Tibial artery (tissue), 4 donors: ENCODE results near the gene MFF.

Source experiments
- DNase-seq, 2 donors: peaks; one replicate each; pipeline ENCODE4 v3.0.0-alpha.2; 2019
- H3K27ac ChIP-seq, 2 donors: fragments of 200-600 bp; sonication (generic) in 1 of 2; 1 replicate in 1 of 2; 2 replicates in 1 of 2; pipeline ENCODE4 v1.5.1; 2018 to 2019; ENCODE audit warnings: mild to moderate bottlenecking in 1 of 2
- H3K27me3 ChIP-seq, 2 donors: fragments of 200-600 bp; sonication (generic) in 1 of 2; one replicate each; pipeline versions ENCODE4 v1.5.1 to v1.6.0; 2016 to 2019
- H3K36me3 ChIP-seq, 3 donors: fragments of 200-600 bp; sonication (generic) in 2 of 3; one replicate each; pipeline ENCODE4 v1.5.1; 2016 to 2019; ENCODE audit warnings: mild to moderate bottlenecking in 2 of 3
- H3K4me1 ChIP-seq, 4 donors: fragments of 200-600 bp; sonication (generic) in 2 of 4; 1 replicate in 3 of 4; 2 replicates in 1 of 4; pipeline ENCODE4 v1.5.1; 2016 to 2019
- H3K4me3 ChIP-seq, 2 donors: fragments of 200-600 bp; sonication (generic) in 1 of 2; 1 replicate in 1 of 2; 2 replicates in 1 of 2; pipeline ENCODE4 v1.5.1; 2018 to 2019; ENCODE audit warnings: mild to moderate bottlenecking in 2 of 2
- H3K9me3 ChIP-seq, 3 donors: fragments of 200-600 bp; sonication (generic) in 1 of 3; one replicate each; pipeline ENCODE4 v1.5.1; 2016 to 2019
- CTCF ChIP-seq, 2 experiments: fragments of 200-600 bp in 1 of 2; fragments of 450-650 bp in 1 of 2; IDR thresholded peaks; one replicate each; pipeline ENCODE4 v1.5.1; 2017 to 2019; ENCODE audit warnings: antibody characterized with exemption in 2 of 2, mild to moderate bottlenecking in 1 of 2, moderate library complexity in 1 of 2
- intact Hi-C: fragments of 100-400 bp; cut with DNase I; formaldehyde crosslinking; loops from one replicate; pipeline ENCODE4 v1.15.0; 2023; ENCODE audit warnings: low total_unique reads

The MFF gene

GRCh38 chr2:227370092-227370491, 45.0 kb downstream of the MFF start:
- DNase-seq = no peak
- H3K27me3 ChIP-seq = no peaks in the 10 kb centered on the region
- intact Hi-C loops = no loop called here
- no peaks in the 10 kb centered on the region for H3K9me3 ChIP-seq
- H3K27ac ChIP-seq = no peak overlapping the region
- no peak overlapping the region for H3K4me3 ChIP-seq
- H3K4me1 ChIP-seq = peaks cover 0 to 46% (median 21%) of the 10 kb centered on the region in 4 donors
- H3K36me3 ChIP-seq = no peaks in the 10 kb centered on the region
- TF ChIP-seq CTCF (IDR thresholded peaks at IDR 0.05) = no peak

- Histone ChIP-seq H3K36me3 (no peaks in the 10 kb centered on the region), H3K4me1 (peaks cover 0 to 38% (median 19%) of the 10 kb centered on the region in 4 donors), H3K27me3 (no peaks in the 10 kb centered on the region), H3K27ac (peak overlapping the region in 1 of 2 donors; percentile 53), H3K4me3 (no peak overlapping the region), H3K9me3 (no peaks in the 10 kb centered on the region)
- TF ChIP-seq CTCF (IDR thresholded peaks at IDR 0.05) = no peak
- intact Hi-C loops = no loop called here
- DNase-seq = peak in 1 of 2 donors; percentile 62
Observed at GRCh38 chr2:227370791-227371312, 45.8 kb downstream of the MFF start.

- no peak for DNase-seq
- no peaks in the 10 kb centered on the region for H3K36me3 ChIP-seq
- H3K4me3 ChIP-seq = no peak overlapping the region
- no peak overlapping the region for H3K27ac ChIP-seq
- intact Hi-C loops = no loop called here
- no peak for TF ChIP-seq CTCF (IDR thresholded peaks at IDR 0.05)
- peaks cover 0 to 19% (median 9%) of the 10 kb centered on the region in 4 donors for H3K4me1 ChIP-seq
- H3K27me3 ChIP-seq = no peaks in the 10 kb centered on the region
- H3K9me3 ChIP-seq = no peaks in the 10 kb centered on the region
Observed at GRCh38 chr2:227373389-227373788, 48.3 kb downstream of the MFF start.

GRCh38 chr2:227374158-227374557, 49.1 kb downstream of the MFF start:
- DNase-seq = no peak

GRCh38 chr2:227376656-227377396, 51.8 kb downstream of the MFF start:
- H3K4me3 ChIP-seq = no peak overlapping the region
- peaks cover 0 to 4% of the 10 kb centered on the region in 2 donors for H3K27me3 ChIP-seq
- no peak overlapping the region for H3K27ac ChIP-seq
- intact Hi-C loops = no loop called here
- TF ChIP-seq CTCF (IDR thresholded peaks at IDR 0.05) = no peak
- DNase-seq = no peak
- H3K9me3 ChIP-seq = no peaks in the 10 kb centered on the region
- H3K4me1 ChIP-seq = peaks cover 0 to 4% (median 0%) of the 10 kb centered on the region in 4 donors
- H3K36me3 ChIP-seq = no peaks in the 10 kb centered on the region

More at GRCh38 chr2:227374158-227374557, 49.1 kb downstream of the MFF start:
- Histone ChIP-seq H3K27ac (no peak overlapping the region), H3K27me3 (no peaks in the 10 kb centered on the region), H3K36me3 (no peaks in the 10 kb centered on the region), H3K4me3 (no peak overlapping the region), H3K4me1 (peaks cover 0 to 19% (median 9%) of the 10 kb centered on the region in 4 donors), H3K9me3 (no peaks in the 10 kb centered on the region)
- no peak for TF ChIP-seq CTCF (IDR thresholded peaks at IDR 0.05)
- intact Hi-C loops = no loop called here
